ENCODE measurements around the gene PRM1. TPM values are rescaled to one million over a fixed set of nuclear protein-coding genes. Genes with fewer than 3 reads are reported as not detected.
A peak's percentile ranks its signal among the peaks of the same experiment; 100 is the strongest.
"Not testable (repeated sequence)": the region's sequence is repeated elsewhere in the genome, so short reads cannot be mapped to it uniquely, and the experiment has no call there.

Gene PRM1
- total RNA-seq, 2 donors from 2014 or later = 1.8 to 992 TPM

- Histone ChIP-seq H3K4me1 (replicated peaks) (peaks cover 2% of the 10 kb centered on the region), H3K9me3 (no peaks in the 10 kb centered on the region), H3K27me3 (replicated peaks; ENCODE audit: insufficient read depth) (no peaks in the 10 kb centered on the region), H3K36me3 (no peaks in the 10 kb centered on the region), H3K27ac (no peak overlapping the region), H3K4me3 (no peak overlapping the region)
- DNase-seq (ENCODE audit: low spot score) = no peak
- TF ChIP-seq POLR2AphosphoS5 (IDR thresholded peaks at IDR 0.05) (no peak), POLR2A (IDR thresholded peaks at IDR 0.05) (no peak)
- TF ChIP-seq, protein P1, sequence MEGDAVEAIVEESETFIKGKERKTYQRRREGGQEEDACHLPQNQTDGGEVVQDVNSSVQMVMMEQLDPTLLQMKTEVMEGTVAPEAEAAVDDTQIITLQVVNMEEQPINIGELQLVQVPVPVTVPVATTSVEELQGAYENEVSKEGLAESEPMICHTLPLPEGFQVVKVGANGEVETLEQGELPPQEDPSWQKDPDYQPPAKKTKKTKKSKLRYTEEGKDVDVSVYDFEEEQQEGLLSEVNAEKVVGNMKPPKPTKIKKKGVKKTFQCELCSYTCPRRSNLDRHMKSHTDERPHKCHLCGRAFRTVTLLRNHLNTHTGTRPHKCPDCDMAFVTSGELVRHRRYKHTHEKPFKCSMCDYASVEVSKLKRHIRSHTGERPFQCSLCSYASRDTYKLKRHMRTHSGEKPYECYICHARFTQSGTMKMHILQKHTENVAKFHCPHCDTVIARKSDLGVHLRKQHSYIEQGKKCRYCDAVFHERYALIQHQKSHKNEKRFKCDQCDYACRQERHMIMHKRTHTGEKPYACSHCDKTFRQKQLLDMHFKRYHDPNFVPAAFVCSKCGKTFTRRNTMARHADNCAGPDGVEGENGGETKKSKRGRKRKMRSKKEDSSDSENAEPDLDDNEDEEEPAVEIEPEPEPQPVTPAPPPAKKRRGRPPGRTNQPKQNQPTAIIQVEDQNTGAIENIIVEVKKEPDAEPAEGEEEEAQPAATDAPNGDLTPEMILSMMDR (IDR thresholded peaks at IDR 0.05) = no peak
- whole genome bisulfite sequencing = 69% methylated on average over 4 of the region's 4 CpGs
- intact Hi-C loops (cut with DNase I) = no loop called here
These were observed 20.7 kb upstream of the PRM1 start for GRCh38 chr16:11301645-11302501.

- no peak for DNase-seq (ENCODE audit: low spot score)
- Histone ChIP-seq H3K4me3 (no peak overlapping the region), H3K27me3 (replicated peaks; ENCODE audit: insufficient read depth) (no peaks in the 10 kb centered on the region), H3K36me3 (no peaks in the 10 kb centered on the region), H3K4me1 (replicated peaks) (peaks cover 2% of the 10 kb centered on the region), H3K9me3 (no peaks in the 10 kb centered on the region), H3K27ac (no peak overlapping the region)
- intact Hi-C loops (cut with DNase I) = no loop called here
- TF ChIP-seq POLR2AphosphoS5 (IDR thresholded peaks at IDR 0.05) (no peak), POLR2A (IDR thresholded peaks at IDR 0.05) (no peak)
- TF ChIP-seq, protein P1 (IDR thresholded peaks at IDR 0.05) = no peak
- WGBS = 72% methylated on average over 7 of the region's 7 CpGs
These were observed 19.4 kb upstream of the PRM1 start for GRCh38 chr16:11300560-11300892.

DNA sequence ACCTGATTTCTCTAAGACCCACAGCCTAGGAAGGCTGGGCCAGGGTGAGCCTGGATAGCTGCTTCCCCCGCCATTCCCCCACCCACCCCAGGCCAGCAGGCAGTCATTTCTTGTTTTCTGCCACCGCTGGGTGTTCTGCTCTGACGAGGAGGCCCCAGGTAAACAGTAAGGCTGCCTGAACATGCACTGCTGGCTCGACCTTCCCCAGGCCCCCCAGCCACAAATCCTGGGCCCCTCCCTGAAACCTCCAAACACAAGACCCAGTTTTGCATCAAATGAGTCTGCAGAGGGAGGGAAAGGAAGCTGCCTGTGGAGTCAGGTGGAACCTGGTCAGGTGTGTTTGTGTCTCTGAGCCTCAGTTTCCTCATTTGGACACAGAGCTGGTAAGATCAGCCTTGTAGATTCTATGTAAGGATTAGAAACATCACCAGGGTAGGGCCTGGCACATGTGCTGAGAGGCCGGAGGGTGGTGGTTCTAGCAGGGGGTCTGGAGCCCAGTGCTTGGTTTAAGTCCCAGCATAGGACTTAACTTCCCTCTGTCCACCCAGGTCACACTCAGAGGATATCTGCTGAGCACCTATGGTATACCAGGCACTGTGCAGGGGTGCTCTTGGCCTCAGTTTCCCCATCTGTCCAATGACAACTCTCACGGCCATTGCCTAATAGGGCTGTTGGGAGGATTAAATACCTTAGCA, 18.9 kb upstream of the PRM1 start:
- DNase-seq (ENCODE audit: low spot score) = no peak
- 73% methylated on average over 6 of the region's 6 CpGs for WGBS

GRCh38 chr16:11298950-11299547, 17.9 kb upstream of the PRM1 start:
- DNase-seq (ENCODE audit: low spot score); H3K27ac ChIP-seq; H3K27me3 ChIP-seq (replicated peaks; ENCODE audit: insufficient read depth); H3K9me3 ChIP-seq; intact Hi-C loops (cut with DNase I); H3K36me3 ChIP-seq; H3K4me1 ChIP-seq (replicated peaks); H3K4me3 ChIP-seq: not testable (repeated sequence)
- 75% methylated on average over 13 of the region's 13 CpGs for WGBS

More for the DNA sequence above, 18.9 kb upstream of the PRM1 start:
- Histone ChIP-seq H3K27me3 (replicated peaks; ENCODE audit: insufficient read depth) (no peaks in the 10 kb centered on the region), H3K36me3 (no peaks in the 10 kb centered on the region), H3K4me1 (replicated peaks) (peaks cover 2% of the 10 kb centered on the region), H3K27ac (no peak overlapping the region), H3K9me3 (no peaks in the 10 kb centered on the region), H3K4me3 (no peak overlapping the region)
- intact Hi-C loops (cut with DNase I) = no loop called here
- TF ChIP-seq POLR2A (IDR thresholded peaks at IDR 0.05) = no peak
- no peak for TF ChIP-seq POLR2AphosphoS5 (IDR thresholded peaks at IDR 0.05)
- TF ChIP-seq, protein P1 (IDR thresholded peaks at IDR 0.05) = no peak

DNA sequence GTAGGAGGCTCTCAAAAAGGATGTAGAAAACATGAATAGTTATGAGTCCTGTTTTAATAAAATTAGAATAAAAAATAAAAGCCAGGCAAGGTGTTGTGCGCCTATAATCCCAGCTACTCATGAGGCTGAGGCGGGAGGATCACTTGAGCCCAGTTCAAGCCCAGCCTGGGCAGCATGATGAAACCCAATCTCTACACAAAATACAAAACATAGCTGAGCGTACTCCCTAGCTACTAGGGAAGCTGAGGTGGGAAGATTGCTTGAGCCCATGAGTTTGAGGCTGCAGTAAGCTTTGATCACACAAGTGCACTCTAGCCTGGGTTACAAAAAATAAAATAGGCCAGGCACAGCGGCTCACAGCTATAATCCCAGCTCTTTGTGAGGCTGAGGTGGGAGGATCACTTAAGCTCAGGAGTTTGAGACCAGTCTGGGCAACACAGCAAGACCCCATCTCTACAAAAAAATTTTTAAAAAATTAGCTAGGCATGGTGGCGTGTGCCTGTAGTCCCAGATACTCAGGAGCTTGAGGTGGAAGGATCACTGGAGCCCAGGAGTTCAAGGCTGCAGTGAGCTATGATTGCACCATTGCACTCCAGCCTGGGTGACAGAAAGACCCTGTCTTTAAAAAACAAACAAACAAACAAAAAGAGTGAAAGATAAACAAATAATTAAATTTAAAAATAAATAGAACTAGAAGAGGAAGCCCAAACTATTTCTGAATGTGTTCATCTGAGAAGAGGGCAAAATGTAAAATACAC, 17.2 kb upstream of the PRM1 start:
- peaks cover 2% of the 10 kb centered on the region for H3K4me1 ChIP-seq (replicated peaks)
- H3K36me3 ChIP-seq = no peaks in the 10 kb centered on the region
- intact Hi-C loops (cut with DNase I) = no loop called here
- TF ChIP-seq, protein P1 (IDR thresholded peaks at IDR 0.05) = no peak
- TF ChIP-seq POLR2AphosphoS5 (IDR thresholded peaks at IDR 0.05) (no peak), POLR2A (IDR thresholded peaks at IDR 0.05) (no peak)
- H3K4me3 ChIP-seq = no peak overlapping the region
- WGBS = 78% methylated on average over 5 of the region's 5 CpGs
- DNase-seq (ENCODE audit: low spot score) = no peak
- no peaks in the 10 kb centered on the region for H3K27me3 ChIP-seq (replicated peaks; ENCODE audit: insufficient read depth)
- peak overlapping the region; percentile 49 to 55 for H3K27ac ChIP-seq
- H3K9me3 ChIP-seq = no peaks in the 10 kb centered on the region

Measured in prostate gland (tissue), 2 donors.